Measurements from ENCODE around the gene RNH1.

RNH1 gene

GRCh38 chr11:465896-466530 is 41.0 kb downstream of the RNH1 start:
- no peak for DNase-seq (ENCODE audit: low read depth)
- TF ChIP-seq CTCF (IDR thresholded peaks at IDR 0.05; ENCODE audit: control insufficient read depth, insufficient read depth, low read depth, low read length, missing control alignments): no peak
- H3K4me3 ChIP-seq (ENCODE audit: control insufficient read depth, low read depth, low read length): no peak overlapping the region

GRCh38 chr11:464316-464715 is 42.7 kb downstream of the RNH1 start:
- no peak for DNase-seq (ENCODE audit: low read depth)
- no peak overlapping the region for H3K4me3 ChIP-seq (ENCODE audit: control insufficient read depth, low read depth, low read length)

GRCh38 chr11:462107-462890 is 44.7 kb downstream of the RNH1 start:
- no peak for DNase-seq (ENCODE audit: low read depth)
- H3K4me3 ChIP-seq (ENCODE audit: control insufficient read depth, low read depth, low read length): no peak overlapping the region
- no peak for TF ChIP-seq CTCF (IDR thresholded peaks at IDR 0.05; ENCODE audit: control insufficient read depth, insufficient read depth, low read depth, low read length, missing control alignments)

More at GRCh38 chr11:464316-464715, 42.7 kb downstream of the RNH1 start:
- TF ChIP-seq CTCF (IDR thresholded peaks at IDR 0.05; ENCODE audit: control insufficient read depth, insufficient read depth, low read depth, low read length, missing control alignments): no peak

DNA sequence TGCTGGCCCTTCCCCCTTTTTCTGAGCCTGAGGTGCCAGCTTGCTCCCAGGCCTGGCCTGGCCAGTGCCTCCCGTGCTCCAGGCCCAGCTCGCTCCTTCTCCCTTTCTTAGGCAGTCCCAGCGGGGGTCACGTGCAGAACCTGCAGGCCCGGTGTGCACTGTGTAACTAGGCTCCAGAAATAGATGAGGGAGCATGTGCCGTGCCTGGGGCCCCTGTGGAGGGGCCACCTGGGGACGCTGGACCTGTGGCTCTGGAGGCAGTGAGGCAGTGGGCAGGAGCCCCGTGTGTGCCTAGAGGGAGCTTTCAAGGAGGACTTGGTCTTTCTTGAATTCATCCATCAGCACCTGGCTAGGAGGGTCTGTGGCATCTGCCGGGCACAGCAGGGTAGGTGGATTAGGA is 45.4 kb downstream of the RNH1 start:
- TF ChIP-seq CTCF (IDR thresholded peaks at IDR 0.05; ENCODE audit: control insufficient read depth, insufficient read depth, low read depth, low read length, missing control alignments): no peak
- H3K4me3 ChIP-seq (ENCODE audit: control insufficient read depth, low read depth, low read length): no peak overlapping the region
- DNase-seq (ENCODE audit: low read depth): no peak

GRCh38 chr11:460331-461199 is 46.5 kb downstream of the RNH1 start:
- H3K4me3 ChIP-seq (ENCODE audit: control insufficient read depth, low read depth, low read length): no peak overlapping the region
- no peak for DNase-seq (ENCODE audit: low read depth)
- TF ChIP-seq CTCF (IDR thresholded peaks at IDR 0.05; ENCODE audit: control insufficient read depth, insufficient read depth, low read depth, low read length, missing control alignments): no peak

DNA sequence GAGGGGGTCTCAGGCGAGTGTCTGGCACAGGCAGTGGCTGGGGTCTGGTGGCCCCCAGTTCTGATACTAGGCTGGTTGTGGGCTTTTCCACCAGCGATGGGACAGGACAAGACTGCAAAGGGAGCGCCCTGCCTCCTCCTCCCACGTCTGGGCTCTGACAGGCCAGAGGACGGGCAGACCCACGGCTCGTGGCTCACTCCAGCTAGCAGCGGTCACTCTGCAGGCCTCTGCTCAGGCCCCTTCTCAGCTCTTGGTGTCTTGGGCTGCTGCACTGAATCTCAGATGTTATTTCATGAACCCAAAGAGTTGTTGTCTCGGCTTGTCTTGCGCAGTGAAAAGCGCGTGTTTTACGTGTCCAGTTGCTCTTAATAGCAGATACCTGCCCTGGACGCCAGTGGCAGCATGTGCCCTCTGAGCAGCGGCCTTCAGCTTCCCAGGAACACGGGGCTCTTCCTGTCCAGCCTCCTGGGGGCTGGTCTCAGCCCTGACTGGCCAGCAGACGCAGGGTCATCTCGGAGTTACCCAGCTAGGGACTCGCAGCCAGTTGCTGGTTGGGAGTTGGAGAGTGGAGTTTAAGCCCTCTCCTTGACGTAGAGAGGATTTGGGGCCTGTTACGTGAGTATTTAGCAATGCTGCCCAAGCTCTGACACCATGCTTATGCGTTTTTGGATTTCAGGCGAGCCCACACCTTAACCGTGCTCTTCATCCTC is 47.4 kb downstream of the RNH1 start:
- DNase-seq (ENCODE audit: low read depth): no peak
- no peak overlapping the region for H3K4me3 ChIP-seq (ENCODE audit: control insufficient read depth, low read depth, low read length)
- no peak for TF ChIP-seq CTCF (IDR thresholded peaks at IDR 0.05; ENCODE audit: control insufficient read depth, insufficient read depth, low read depth, low read length, missing control alignments)
